NCI-H82 (cell line): Measurements from ENCODE around the gene RELL1.

ENCODE experiments used
- DNase-seq: peaks from one replicate; lab custom pipeline; 2025; lab: John Stamatoyannopoulos, UW

Gene RELL1

GRCh38 chr4:37599092-37599790 is 86.9 kb downstream of the RELL1 start:
- DNase-seq: no peak

- no peak for DNase-seq
These were observed 89.1 kb downstream of the RELL1 start for GRCh38 chr4:37597034-37597433.

GRCh38 chr4:37595875-37596680 is 90.1 kb downstream of the RELL1 start:
- no peak for DNase-seq

- DNase-seq: no peak
These were observed 92.1 kb downstream of the RELL1 start for GRCh38 chr4:37594099-37594498.

GRCh38 chr4:37591349-37591748 is 94.8 kb downstream of the RELL1 start:
- no peak for DNase-seq

- DNase-seq: no peak
These were observed 96.2 kb downstream of the RELL1 start for GRCh38 chr4:37590016-37590415.

GRCh38 chr4:37588150-37588549 is 98.0 kb downstream of the RELL1 start:
- no peak for DNase-seq

- no peak for DNase-seq
These were observed 100.0 kb downstream of the RELL1 start for GRCh38 chr4:37586194-37586593.

- no peak for DNase-seq
These were observed 101.6 kb downstream of the RELL1 start for GRCh38 chr4:37584493-37585060.

GRCh38 chr4:37584071-37584470 is 102.1 kb downstream of the RELL1 start:
- no peak for DNase-seq

- no peak for DNase-seq
These were observed 112.6 kb downstream of the RELL1 start for GRCh38 chr4:37573566-37573965.

GRCh38 chr4:37568489-37568888 is 117.7 kb downstream of the RELL1 start:
- no peak for DNase-seq

- no peak for DNase-seq
These were observed 118.3 kb downstream of the RELL1 start for GRCh38 chr4:37567836-37568235.

GRCh38 chr4:37562592-37562991 is 123.6 kb downstream of the RELL1 start:
- DNase-seq: no peak

GRCh38 chr4:37561803-37562207 is 124.4 kb downstream of the RELL1 start:
- no peak for DNase-seq

- DNase-seq: no peak
These were observed 124.9 kb downstream of the RELL1 start for GRCh38 chr4:37561196-37561802.
